Measurements from ENCODE around the gene BMPR2.
"Not testable (repeated sequence)": the region's sequence is repeated elsewhere in the genome, so short reads cannot be mapped to it uniquely, and the experiment has no call there.

The BMPR2 gene

DNA sequence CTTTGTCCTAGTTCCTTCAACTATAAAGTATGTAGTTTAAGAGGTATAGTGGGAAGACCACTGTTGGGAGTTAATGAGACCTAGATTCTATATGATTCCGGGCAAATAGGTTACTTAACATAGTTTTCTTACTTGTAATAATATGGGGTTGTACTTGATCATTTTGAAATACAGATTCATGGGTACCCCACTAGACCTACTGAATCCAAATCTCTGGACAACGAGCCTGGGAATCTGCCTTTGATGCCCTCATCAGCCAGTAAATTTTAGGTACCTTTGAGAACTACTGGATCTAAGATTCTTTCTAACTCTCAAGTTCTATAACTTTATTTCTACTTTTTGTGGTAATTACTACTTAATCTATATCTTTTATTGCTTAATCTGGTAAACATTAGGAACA lies 6.6 kb downstream of the BMPR2 start:
- no peak for DNase-seq (ENCODE audit: low spot score)

GRCh38 chr2:202386495-202386894 lies 10.4 kb downstream of the BMPR2 start:
- not testable (repeated sequence) for DNase-seq (ENCODE audit: low spot score)

DNA sequence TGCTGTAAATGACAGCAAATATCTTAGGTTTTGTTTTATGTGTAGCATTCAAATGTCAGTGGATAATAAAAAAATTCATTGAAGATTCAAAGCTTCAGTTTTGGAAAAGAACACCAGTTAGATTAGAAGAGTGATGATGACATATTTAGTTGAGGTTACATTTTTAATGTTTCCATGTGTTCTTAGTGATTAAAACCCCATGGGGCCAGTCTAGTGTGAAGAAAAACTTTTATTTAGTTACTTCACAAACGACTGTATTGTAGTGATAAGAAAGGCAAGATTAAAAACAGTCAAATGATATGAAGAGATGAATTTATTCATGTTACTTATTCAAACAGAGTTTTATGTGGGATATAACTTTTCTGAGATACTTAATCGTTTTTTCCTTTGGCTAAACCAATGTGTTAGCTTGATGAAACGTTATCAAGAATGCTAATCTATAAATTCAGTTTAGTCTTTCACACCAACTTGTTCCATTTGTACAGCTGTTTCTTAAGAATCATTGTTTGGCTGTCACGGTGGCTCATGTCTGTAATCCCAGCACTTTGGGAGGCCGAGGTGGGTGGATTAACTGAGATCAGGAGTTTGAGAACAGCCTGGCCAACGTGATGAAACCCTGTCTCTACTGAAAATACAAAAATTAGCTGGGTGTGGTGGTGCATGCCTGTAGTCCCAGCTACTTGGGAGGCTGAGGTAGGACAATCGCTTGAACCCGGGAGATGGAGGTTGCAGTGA lies 11.6 kb downstream of the BMPR2 start:
- no peak for DNase-seq (ENCODE audit: low spot score)

DNA sequence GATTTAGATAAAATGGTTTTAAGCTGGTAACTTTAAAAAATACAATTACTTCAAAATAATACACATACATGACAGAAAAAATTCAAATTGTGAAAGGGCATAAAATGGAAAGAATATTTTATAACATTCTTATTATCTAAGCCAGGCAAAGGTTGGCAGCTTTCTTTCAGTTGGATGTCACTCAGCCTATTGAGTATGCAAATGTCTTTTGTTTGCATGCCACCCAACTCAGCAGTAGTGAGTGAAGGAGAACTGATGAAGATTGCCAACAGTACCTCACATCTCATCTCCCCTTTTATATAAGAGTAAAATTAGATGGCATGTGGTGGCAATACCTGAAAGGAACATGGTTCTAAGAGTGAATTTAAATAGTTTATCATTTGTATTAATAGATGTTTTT lies 24.8 kb downstream of the BMPR2 start:
- no peak for DNase-seq (ENCODE audit: low spot score)

GRCh38 chr2:202405798-202406197 lies 29.7 kb downstream of the BMPR2 start:
- DNase-seq (ENCODE audit: low spot score), result no peak

GRCh38 chr2:202406445-202406978 lies 30.4 kb downstream of the BMPR2 start:
- DNase-seq (ENCODE audit: low spot score), result no peak

- no peak for DNase-seq (ENCODE audit: low spot score)
Measured at GRCh38 chr2:202408546-202409140, 32.5 kb downstream of the BMPR2 start.

- no peak for DNase-seq (ENCODE audit: low spot score)
Measured at GRCh38 chr2:202410092-202410491, 34.0 kb downstream of the BMPR2 start.

- no peak for DNase-seq (ENCODE audit: low spot score)
Measured at GRCh38 chr2:202411097-202411496, 35.0 kb downstream of the BMPR2 start.

- DNase-seq (ENCODE audit: low spot score), result no peak
Measured at GRCh38 chr2:202418027-202418426, 41.9 kb downstream of the BMPR2 start.

DNA sequence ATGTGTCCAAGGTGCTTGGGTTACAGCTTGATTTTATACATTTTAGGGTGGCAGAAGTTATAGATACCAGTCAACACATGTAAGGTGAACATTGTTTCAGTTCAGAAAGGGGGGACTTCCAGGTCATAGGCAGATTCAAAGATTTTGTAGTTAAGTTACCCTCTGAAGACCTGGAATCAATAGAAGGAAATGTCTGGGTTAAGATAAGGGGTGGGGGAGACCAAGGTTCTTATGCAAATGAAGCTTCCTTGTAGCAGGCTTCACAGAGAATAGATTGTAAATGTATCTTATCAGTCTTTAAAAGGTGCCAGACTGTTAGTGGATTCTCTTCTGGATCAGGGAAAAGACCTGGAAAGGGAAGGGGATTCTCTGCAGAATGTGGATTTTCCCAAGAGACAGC lies 42.4 kb downstream of the BMPR2 start:
- DNase-seq (ENCODE audit: low spot score), result no peak

DNA sequence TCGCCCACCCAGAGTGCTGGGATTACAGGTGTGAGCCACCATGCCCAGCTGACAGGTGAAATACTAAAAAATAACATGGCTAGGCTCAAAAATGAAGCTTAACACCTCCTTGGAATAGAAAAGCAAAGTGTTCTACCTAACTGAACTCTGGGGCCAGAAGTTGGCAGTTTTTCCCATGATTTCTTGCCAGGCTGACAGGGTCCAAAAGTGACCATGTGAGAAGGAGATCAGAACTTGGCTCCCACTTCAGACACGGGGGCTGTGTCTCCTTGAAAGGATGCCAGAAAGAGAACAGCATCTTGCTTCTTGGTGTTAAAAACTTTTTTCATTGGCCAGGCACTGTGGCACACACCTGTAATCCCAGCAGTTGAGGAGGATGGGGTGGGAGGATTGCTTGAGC lies 47.0 kb downstream of the BMPR2 start:
- DNase-seq (ENCODE audit: low spot score), result no peak

- no peak for DNase-seq (ENCODE audit: low spot score)
Measured at GRCh38 chr2:202425036-202425435, 48.9 kb downstream of the BMPR2 start.

GRCh38 chr2:202426751-202427150 lies 50.6 kb downstream of the BMPR2 start:
- no peak for DNase-seq (ENCODE audit: low spot score)

GRCh38 chr2:202429164-202429980 lies 53.2 kb downstream of the BMPR2 start:
- DNase-seq (ENCODE audit: low spot score), result peak; percentile 56

GRCh38 chr2:202432776-202433175 lies 56.6 kb downstream of the BMPR2 start:
- DNase-seq (ENCODE audit: low spot score), result no peak

GRCh38 chr2:202434472-202434871 lies 58.3 kb downstream of the BMPR2 start:
- DNase-seq (ENCODE audit: low spot score), result no peak

DNA sequence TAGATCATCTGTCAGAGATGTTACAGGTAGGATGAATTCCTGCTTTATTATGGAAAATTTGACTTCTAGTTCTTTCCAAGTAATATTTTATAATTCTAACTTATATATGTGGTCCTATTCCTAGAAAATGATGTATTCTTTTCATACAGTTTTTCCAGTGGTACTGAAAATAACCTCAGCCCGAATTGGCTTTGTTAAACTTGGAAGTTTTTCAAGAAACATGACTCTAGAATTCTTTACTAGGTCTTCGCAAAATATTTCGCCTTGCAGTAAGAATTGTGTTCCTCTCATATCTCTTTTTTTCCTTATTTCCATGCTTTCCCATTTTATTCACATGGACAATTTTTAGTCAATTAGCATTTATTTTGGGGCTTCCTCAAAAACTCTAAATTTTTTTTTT lies 60.5 kb downstream of the BMPR2 start:
- DNase-seq (ENCODE audit: low spot score), result peak; percentile 21

GRCh38 chr2:202440117-202440516 lies 64.0 kb downstream of the BMPR2 start:
- not testable (repeated sequence) for DNase-seq (ENCODE audit: low spot score)

DNA sequence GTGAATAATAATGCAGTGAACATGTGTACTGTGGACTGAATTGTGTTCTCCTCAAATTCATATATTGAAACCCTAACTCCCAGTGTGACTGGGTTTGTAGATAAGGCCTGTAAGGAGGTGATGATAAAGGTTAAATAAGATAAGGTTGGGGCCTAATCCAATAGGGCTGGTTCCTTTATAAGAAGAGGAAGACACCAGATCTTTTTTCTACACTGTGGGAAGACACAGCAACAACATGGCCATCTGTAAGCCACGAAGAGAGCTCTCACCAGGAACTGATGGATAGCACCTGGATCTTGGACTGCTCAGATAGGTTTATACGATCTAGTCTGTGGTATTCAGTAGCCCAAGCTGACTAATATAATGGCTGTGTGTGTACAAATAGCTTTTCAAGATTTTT lies 66.8 kb downstream of the BMPR2 start:
- no peak for DNase-seq (ENCODE audit: low spot score)

GRCh38 chr2:202444000-202444399 lies 67.9 kb downstream of the BMPR2 start:
- DNase-seq (ENCODE audit: low spot score), result no peak

GRCh38 chr2:202449344-202449743 lies 73.2 kb downstream of the BMPR2 start:
- no peak for DNase-seq (ENCODE audit: low spot score)

DNA sequence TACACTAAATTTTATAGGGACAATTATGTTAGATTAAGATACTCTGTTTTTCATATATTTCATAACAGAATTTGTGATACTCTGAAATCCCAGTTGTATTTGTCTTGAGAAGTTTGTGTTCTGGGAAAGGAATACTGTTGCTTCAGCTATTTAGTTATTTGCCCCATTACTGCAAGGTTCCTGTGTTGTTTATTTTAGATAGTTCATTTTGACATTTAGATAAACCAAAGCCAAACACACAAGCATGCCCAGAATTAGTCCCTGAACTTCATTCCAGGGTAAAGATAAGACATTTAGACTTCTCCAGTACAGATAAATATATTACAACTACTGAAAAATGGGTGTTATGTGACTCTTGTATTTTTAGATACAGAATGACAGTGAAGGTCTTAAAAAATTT lies 74.7 kb downstream of the BMPR2 start:
- no peak for DNase-seq (ENCODE audit: low spot score)

All from AG08396 (cell line).